ENCODE measurements around the gene ARRDC3.

GRCh38 chr5:91369480-91369879, 13.6 kb downstream of the ARRDC3 start:
- TF ChIP-seq, protein P1, sequence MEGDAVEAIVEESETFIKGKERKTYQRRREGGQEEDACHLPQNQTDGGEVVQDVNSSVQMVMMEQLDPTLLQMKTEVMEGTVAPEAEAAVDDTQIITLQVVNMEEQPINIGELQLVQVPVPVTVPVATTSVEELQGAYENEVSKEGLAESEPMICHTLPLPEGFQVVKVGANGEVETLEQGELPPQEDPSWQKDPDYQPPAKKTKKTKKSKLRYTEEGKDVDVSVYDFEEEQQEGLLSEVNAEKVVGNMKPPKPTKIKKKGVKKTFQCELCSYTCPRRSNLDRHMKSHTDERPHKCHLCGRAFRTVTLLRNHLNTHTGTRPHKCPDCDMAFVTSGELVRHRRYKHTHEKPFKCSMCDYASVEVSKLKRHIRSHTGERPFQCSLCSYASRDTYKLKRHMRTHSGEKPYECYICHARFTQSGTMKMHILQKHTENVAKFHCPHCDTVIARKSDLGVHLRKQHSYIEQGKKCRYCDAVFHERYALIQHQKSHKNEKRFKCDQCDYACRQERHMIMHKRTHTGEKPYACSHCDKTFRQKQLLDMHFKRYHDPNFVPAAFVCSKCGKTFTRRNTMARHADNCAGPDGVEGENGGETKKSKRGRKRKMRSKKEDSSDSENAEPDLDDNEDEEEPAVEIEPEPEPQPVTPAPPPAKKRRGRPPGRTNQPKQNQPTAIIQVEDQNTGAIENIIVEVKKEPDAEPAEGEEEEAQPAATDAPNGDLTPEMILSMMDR (IDR thresholded peaks at IDR 0.05) = no peak
- no peak for TF ChIP-seq POLR2AphosphoS5 (IDR thresholded peaks at IDR 0.05)
- no peak for TF ChIP-seq POLR2A (IDR thresholded peaks at IDR 0.05; ENCODE audit: low read depth)
- TF ChIP-seq EP300 (IDR thresholded peaks at IDR 0.05) = no peak
